H1 (cell line): ENCODE results near the gene GREB1L. TPM values are rescaled to one million over a fixed set of nuclear protein-coding genes. Genes with fewer than 3 reads are reported as not detected.

ENCODE experiments used
- RFX5 ChIP-seq: IDR thresholded peaks from 2 replicates; pipeline ENCODE4 v1.6.1; 2011; ENCODE audit warnings: low read depth, low read length, improper control_type of control experiment, borderline replicate concordance
- TAF7 ChIP-seq: optimal IDR thresholded peaks from 2 replicates; pipeline ENCODE3; 2011; ENCODE audit warnings: low read depth, mild to moderate bottlenecking, inconsistent platforms, low read length, moderate library complexity, borderline replicate concordance
- polyA plus RNA-seq, 7 experiments: library from polyadenylated mRNA; depleted of rRNA in 3 of 7; stranded (reverse) in 5 of 7; unstranded in 2 of 7; fragments of >200 nt in 5 of 7; fragments of 200-250 nt in 2 of 7; gene quantifications; 1 replicate in 5 of 7; 2 replicates in 1 of 7; 4 replicates in 1 of 7; pipeline versions ENCODE4 v1.2.1 to v1.2.3, GENCODE V29; 2011 to 2013; ENCODE audit warnings: missing spikeins in 2 of 7, mixed read lengths in 2 of 7
- total RNA-seq: library from RNA; stranded (reverse); fragmentation: NEBNext Ultra II Directional; extraction: Animal tissue kit (Norgen Biotek cat#: 25700); gene quantifications from 2 replicates; pipeline ENCODE4 v1.2.1, GENCODE V29; 2021

GREB1L gene
- total and polyA plus RNA-seq, 2 of the 8 experiments (the other 6 are each of a cell fraction or from before 2014, with no cell fraction given): 0.34 to 1.6 TPM

GRCh38 chr18:21393986-21394385, 152.0 kb downstream of the GREB1L start (continued):
- no peak for TF ChIP-seq TAF7
- TF ChIP-seq RFX5: no peak
